ENCODE measurements around the gene DCAF6.

DNA sequence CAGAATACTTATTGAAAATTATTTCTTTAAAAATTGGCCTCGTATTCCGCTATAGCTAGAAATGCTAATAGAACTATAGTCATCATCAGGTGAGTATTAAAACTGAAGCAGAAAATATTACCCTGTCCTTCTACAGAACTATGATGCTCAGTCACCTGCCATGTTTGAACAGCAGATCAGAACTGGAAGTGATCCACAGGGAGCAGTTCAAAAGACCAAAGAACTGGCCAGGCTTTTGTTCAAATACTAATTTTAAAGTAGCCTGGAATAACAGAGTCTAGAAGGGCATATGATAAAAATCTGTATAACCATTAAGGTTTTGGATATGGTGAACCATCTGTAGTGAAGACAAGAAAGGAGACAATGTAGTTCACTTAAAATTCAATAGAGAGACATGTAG is 105.9 kb downstream of the DCAF6 start:
- TF ChIP-seq, protein P1, sequence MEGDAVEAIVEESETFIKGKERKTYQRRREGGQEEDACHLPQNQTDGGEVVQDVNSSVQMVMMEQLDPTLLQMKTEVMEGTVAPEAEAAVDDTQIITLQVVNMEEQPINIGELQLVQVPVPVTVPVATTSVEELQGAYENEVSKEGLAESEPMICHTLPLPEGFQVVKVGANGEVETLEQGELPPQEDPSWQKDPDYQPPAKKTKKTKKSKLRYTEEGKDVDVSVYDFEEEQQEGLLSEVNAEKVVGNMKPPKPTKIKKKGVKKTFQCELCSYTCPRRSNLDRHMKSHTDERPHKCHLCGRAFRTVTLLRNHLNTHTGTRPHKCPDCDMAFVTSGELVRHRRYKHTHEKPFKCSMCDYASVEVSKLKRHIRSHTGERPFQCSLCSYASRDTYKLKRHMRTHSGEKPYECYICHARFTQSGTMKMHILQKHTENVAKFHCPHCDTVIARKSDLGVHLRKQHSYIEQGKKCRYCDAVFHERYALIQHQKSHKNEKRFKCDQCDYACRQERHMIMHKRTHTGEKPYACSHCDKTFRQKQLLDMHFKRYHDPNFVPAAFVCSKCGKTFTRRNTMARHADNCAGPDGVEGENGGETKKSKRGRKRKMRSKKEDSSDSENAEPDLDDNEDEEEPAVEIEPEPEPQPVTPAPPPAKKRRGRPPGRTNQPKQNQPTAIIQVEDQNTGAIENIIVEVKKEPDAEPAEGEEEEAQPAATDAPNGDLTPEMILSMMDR (IDR thresholded peaks at IDR 0.05), result no peak
- no peak for TF ChIP-seq POLR2A (IDR thresholded peaks at IDR 0.05)
